Testis (tissue), 3 donors: ENCODE results near the gene CD48. TPM values are rescaled to one million over a fixed set of nuclear protein-coding genes. Genes with fewer than 3 reads are reported as not detected.

Experiments
- DNase-seq: peaks from one replicate; pipeline ENCODE4 v3.0.0-alpha.2; 2019
- H3K27ac ChIP-seq, 2 donors: fragments of 200-600 bp; sonication (generic); one replicate each; pipeline ENCODE4 v1.5.1; 2019
- H3K27me3 ChIP-seq: fragments of 200-600 bp; sonication (generic); one replicate; pipeline ENCODE4 v1.5.1; 2019
- H3K36me3 ChIP-seq: fragments of 200-600 bp; sonication (generic); one replicate; pipeline ENCODE4 v1.5.1; 2017; ENCODE audit warnings: low read depth; ENCODE audit errors: missing control alignments
- H3K4me1 ChIP-seq: fragments of 200-600 bp; sonication (generic); one replicate; pipeline ENCODE4 v1.5.1; 2019
- H3K4me3 ChIP-seq, 2 donors: fragments of 200-600 bp; sonication (generic); one replicate each; pipeline ENCODE4 v1.5.1; 2017 to 2019
- H3K9me3 ChIP-seq: fragments of 200-600 bp; sonication (generic); one replicate; pipeline ENCODE4 v1.5.1; 2017
- CTCF ChIP-seq, 3 experiments: fragments of 450-650 bp in 2 of 3; fragments of 200-600 bp in 1 of 3; sonication (generic) in 1 of 3; IDR thresholded peaks; one replicate each; pipeline ENCODE4 v1.5.1; 2016 to 2019; ENCODE audit warnings: antibody characterized with exemption in 3 of 3, mild to moderate bottlenecking in 2 of 3, moderate library complexity in 1 of 3
- POLR2A ChIP-seq: fragments of 450-650 bp; IDR thresholded peaks from one replicate; pipeline ENCODE4 v1.6.1; 2017; ENCODE audit warnings: antibody characterized with exemption, mild to moderate bottlenecking, moderate library complexity
- WGBS, 2 donors: methylation state at CpG; one replicate each; pipeline ENCODE4 v1.1.5; 2018; 5-methylcytosine and 5-hydroxymethylcytosine counted together
- intact Hi-C: fragments of 100-400 bp; cut with DNase I; formaldehyde crosslinking; loops from one replicate; pipeline ENCODE4 v1.15.1; 2023; ENCODE audit warnings: low total_unique reads
- polyA plus RNA-seq: library from polyadenylated mRNA; stranded (reverse); fragments of 350-450 nt; fragmentation: Illumina TruSeq; extraction: RNeasy Lipid Tissue Mini Kit (QIAGEN cat#74804); gene quantifications from one replicate; pipeline ENCODE4 v1.2.3, GENCODE V29; 2014; ENCODE audit warnings: low read depth, low replicate concordance; ENCODE audit not compliant: insufficient read depth
- total RNA-seq, 2 donors: library from RNA; depleted of rRNA; stranded (reverse); fragments of >200 nt; gene quantifications; one replicate each; pipeline ENCODE4 v1.2.3, GENCODE V29; 2016

The CD48 gene
- total and polyA plus RNA-seq, 3 donors from 2014 or later, result 0.63 to 6.1 (median 1.4) TPM

DNA sequence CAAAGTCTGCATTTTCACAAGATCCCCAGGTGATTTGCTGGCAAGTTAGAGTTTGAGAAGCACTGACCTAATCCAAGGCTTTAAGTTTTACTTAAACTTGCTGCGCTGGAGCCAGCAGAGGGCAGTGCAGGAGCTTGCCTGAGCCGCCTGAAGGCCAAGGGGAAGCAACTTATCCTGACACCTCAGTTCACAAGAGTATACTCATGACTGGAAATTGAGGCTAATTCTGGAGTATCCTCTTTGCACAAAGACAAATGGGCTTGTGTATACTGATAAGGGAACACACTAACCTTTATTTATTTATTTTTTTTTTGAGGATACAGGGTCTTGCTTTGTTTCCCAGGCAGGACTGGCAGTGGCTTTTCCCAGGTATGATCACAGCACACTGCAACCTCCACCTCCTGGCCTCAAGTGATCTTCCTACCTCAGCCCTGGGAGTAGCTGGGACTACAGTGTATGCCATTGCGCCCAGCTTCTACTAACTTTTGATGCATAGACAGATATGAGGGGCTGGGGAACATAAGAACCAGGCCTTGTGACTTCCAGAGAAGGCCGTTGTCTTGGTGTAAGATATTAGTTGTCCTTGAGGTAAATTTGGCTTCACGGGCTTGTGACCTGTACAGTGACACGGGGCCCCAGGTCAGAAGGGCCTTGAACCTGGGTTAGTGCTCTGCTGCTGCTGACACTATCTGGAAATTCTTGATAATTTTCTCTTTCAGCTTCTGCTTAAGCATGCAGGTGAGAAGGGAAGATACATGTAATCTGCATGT lies 35.8 kb downstream of the CD48 start:
- DNase-seq, result peak; percentile 81
- intact Hi-C loops, result no loop called here
- H3K27me3 ChIP-seq, result no peaks in the 10 kb centered on the region

DNA sequence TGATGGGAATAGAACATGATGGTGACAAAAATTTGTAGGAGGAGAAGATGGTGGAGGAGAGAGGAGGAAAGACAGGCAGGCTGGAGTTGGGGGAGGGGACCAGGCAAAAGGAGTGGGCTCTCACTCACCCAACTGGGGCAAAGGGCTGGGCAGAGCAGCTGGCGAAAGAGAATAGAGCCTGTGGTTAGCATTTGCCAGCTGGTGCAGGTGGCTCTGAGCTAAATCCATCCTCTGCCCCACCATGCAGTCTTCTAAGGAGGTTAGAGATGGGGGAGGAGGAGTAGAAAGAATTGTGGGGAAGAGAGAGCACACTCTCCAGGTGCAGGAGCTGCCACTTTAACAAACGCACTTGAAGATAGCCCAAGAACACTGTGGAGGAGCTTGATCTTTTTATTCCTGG lies 37.2 kb downstream of the CD48 start:
- Histone ChIP-seq H3K9me3 (no peaks in the 10 kb centered on the region), H3K27me3 (no peaks in the 10 kb centered on the region), H3K27ac (no peak overlapping the region), H3K36me3 (no peaks in the 10 kb centered on the region), H3K4me3 (no peak overlapping the region), H3K4me1 (no peaks in the 10 kb centered on the region)
- TF ChIP-seq CTCF (IDR thresholded peaks at IDR 0.05) (no peak), POLR2A (no peak)
- no peak for DNase-seq
- intact Hi-C loops, result no loop called here
- 60 to 69% methylated on average over 2 of the region's 2 CpGs for WGBS, 2 donors

More for the DNA sequence above, 35.8 kb downstream of the CD48 start:
- no peaks in the 10 kb centered on the region for H3K9me3 ChIP-seq
- no peaks in the 10 kb centered on the region for H3K4me1 ChIP-seq
- WGBS, 2 donors, result 53 to 60% methylated on average over 6 of the region's 6 CpGs
- peak; percentile 38 to 57 (median 43) for TF ChIP-seq CTCF (IDR thresholded peaks at IDR 0.05)
- TF ChIP-seq POLR2A, result no peak
- no peaks in the 10 kb centered on the region for H3K36me3 ChIP-seq
- H3K4me3 ChIP-seq, result no peak overlapping the region
- H3K27ac ChIP-seq, result no peak overlapping the region

- no peak for DNase-seq
- WGBS, 2 donors, result 70 to 80% methylated on average over 6 of the region's 6 CpGs
- TF ChIP-seq CTCF (IDR thresholded peaks at IDR 0.05), result no peak
- H3K4me3 ChIP-seq, result no peak overlapping the region
- no peaks in the 10 kb centered on the region for H3K27me3 ChIP-seq
- H3K4me1 ChIP-seq, result no peaks in the 10 kb centered on the region
- H3K27ac ChIP-seq, result no peak overlapping the region
- no peaks in the 10 kb centered on the region for H3K9me3 ChIP-seq
- intact Hi-C loops, result no loop called here
- H3K36me3 ChIP-seq, result no peaks in the 10 kb centered on the region
Observed at GRCh38 chr1:160672789-160673695, 38.6 kb downstream of the CD48 start.

- DNase-seq, result no peak
- WGBS, 2 donors, result 50 to 75% methylated on average over 3 of the region's 3 CpGs
- H3K4me3 ChIP-seq, result no peak overlapping the region
- H3K27me3 ChIP-seq, result no peaks in the 10 kb centered on the region
- no peaks in the 10 kb centered on the region for H3K4me1 ChIP-seq
- H3K9me3 ChIP-seq, result no peaks in the 10 kb centered on the region
- intact Hi-C loops, result no loop called here
- H3K27ac ChIP-seq, result no peak overlapping the region
- TF ChIP-seq CTCF (IDR thresholded peaks at IDR 0.05) (no peak), POLR2A (no peak)
- no peaks in the 10 kb centered on the region for H3K36me3 ChIP-seq
Observed at GRCh38 chr1:160671603-160672517, 39.8 kb downstream of the CD48 start.
